ENCODE data around the gene KRT10. TPM values are rescaled to one million over a fixed set of nuclear protein-coding genes. Genes with fewer than 3 reads are reported as not detected.

Gene KRT10
- total and polyA plus RNA-seq, 2 donors (not counting 1 experiment from before 2014, with no cell fraction given), result 14.7 to 32.9 TPM

DNA sequence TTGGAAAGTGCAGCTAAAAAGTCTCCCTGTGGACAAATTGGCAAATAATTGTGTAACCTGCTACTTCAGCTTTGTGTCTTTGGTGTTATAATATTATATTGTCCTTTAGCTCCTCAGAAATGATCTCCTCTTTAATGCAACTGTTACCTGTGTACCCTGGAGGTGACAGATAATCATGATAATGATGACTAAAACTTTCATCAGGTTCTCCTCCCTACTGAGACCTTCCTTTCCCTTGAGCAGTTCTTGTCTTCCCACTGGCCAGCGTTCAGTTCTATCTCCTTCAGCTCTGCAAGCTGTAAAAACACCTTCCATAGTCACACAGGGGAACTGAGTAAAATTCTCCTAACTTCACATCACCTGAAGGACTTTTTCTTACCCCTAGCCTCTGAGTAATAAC lies 29.9 kb upstream of the KRT10 start:
- Histone ChIP-seq H3K36me3 (replicated peaks in 1 of 2; ENCODE audit: control extremely low read depth in 1 of 2, control insufficient read depth in 1 of 2, extremely low read depth in 1 of 2, insufficient read depth in 2 of 2, low read length in 1 of 2) (no peaks in the 10 kb centered on the region), H4K20me1 (ENCODE audit: control insufficient read depth, insufficient read depth, low read length, poor library complexity, severe bottlenecking) (no peaks in the 10 kb centered on the region), H3K9ac (ENCODE audit: low read length) (no peak overlapping the region), H3K27me3 (replicated peaks in 1 of 4; ENCODE audit: control extremely low read depth in 1 of 4, control insufficient read depth in 3 of 4, insufficient read depth in 4 of 4, low read length in 3 of 4) (peaks cover 0 to 16% (median 9%) of the 10 kb centered on the region in 4 experiments), H2AFZ (ENCODE audit: insufficient read depth, low read depth, low read length, poor library complexity, severe bottlenecking) (no peak overlapping the region), H3K4me1 (ENCODE audit: control insufficient read depth in 2 of 2, insufficient read depth in 2 of 2, low read length in 2 of 2) (no peaks in the 10 kb centered on the region), H3K4me2 (replicated peaks; ENCODE audit: low read depth, low read length, poor library complexity, severe bottlenecking) (no peak overlapping the region), H3K79me2 (ENCODE audit: control insufficient read depth, insufficient read depth, low read length) (no peaks in the 10 kb centered on the region), H3K27ac (ENCODE audit: low read length in 2 of 2) (no peak overlapping the region), H3K4me3 (ENCODE audit: control extremely low read depth in 1 of 5, extremely low read depth in 1 of 5, insufficient read depth in 1 of 5, low read depth in 2 of 5, low read length in 4 of 5) (no peak overlapping the region), H3K9me3 (ENCODE audit: control extremely low read depth in 1 of 3, control insufficient read depth in 2 of 3, insufficient read depth in 1 of 3, low read length in 2 of 3) (no peaks in the 10 kb centered on the region)
- Mint-ChIP-seq H3K27me3 (peaks cover 46% of the 10 kb centered on the region), H3K9me3 (ENCODE audit: insufficient read depth) (no peaks in the 10 kb centered on the region), H3K4me1 (no peaks in the 10 kb centered on the region), H3K27ac (no peak overlapping the region), H3K4me3 (no peak overlapping the region)
- ATAC-seq (ENCODE audit: low read depth) (no peak), DNase-seq (no peak)
- ChIA-PET POLR2A (no interaction called here), CTCF (interaction anchor here (1.4 kb wide), 1 partner anchor 796 kb away, joined by 3 read pairs; no protein-coding TSS in a partner anchor)
- WGBS (ENCODE audit: insufficient coverage), result 89% methylated on average over 1 of the region's 1 CpG
- intact Hi-C loops (cut with micrococcal nuclease), result no loop called here
- TF ChIP-seq EZH2 (IDR thresholded peaks at IDR 0.05; ENCODE audit: borderline replicate concordance, insufficient read depth, low read depth, low read length, poor library complexity, severe bottlenecking) (no peak), CTCF (IDR thresholded peaks at IDR 0.05) (no peak)

GRCh38 chr17:40850293-40850972 lies 28.0 kb upstream of the KRT10 start:
- ATAC-seq (ENCODE audit: low read depth) (no peak), DNase-seq (no peak)
- H2AFZ ChIP-seq (ENCODE audit: insufficient read depth, low read depth, low read length, poor library complexity, severe bottlenecking), result no peak overlapping the region
- Mint-ChIP-seq H3K4me3 (no peak overlapping the region), H3K27me3 (peaks cover 49% of the 10 kb centered on the region), H3K27ac (no peak overlapping the region), H3K4me1 (no peaks in the 10 kb centered on the region), H3K9me3 (ENCODE audit: insufficient read depth) (no peaks in the 10 kb centered on the region)
- H3K79me2 ChIP-seq (ENCODE audit: control insufficient read depth, insufficient read depth, low read length), result no peaks in the 10 kb centered on the region
- no CpG with 5 or more reads among the region's 3 CpGs for WGBS (ENCODE audit: insufficient coverage)
- no peaks in the 10 kb centered on the region for H3K36me3 ChIP-seq (replicated peaks in 1 of 2; ENCODE audit: control extremely low read depth in 1 of 2, control insufficient read depth in 1 of 2, extremely low read depth in 1 of 2, insufficient read depth in 2 of 2, low read length in 1 of 2)
- H4K20me1 ChIP-seq (ENCODE audit: control insufficient read depth, insufficient read depth, low read length, poor library complexity, severe bottlenecking), result no peaks in the 10 kb centered on the region
- TF ChIP-seq EZH2 (IDR thresholded peaks at IDR 0.05; ENCODE audit: borderline replicate concordance, insufficient read depth, low read depth, low read length, poor library complexity, severe bottlenecking) (no peak), CTCF (IDR thresholded peaks at IDR 0.05) (no peak)
- intact Hi-C loops (cut with micrococcal nuclease), result no loop called here
- H3K9ac ChIP-seq (ENCODE audit: low read length), result no peak overlapping the region
- H3K4me3 ChIP-seq (ENCODE audit: control extremely low read depth in 1 of 5, extremely low read depth in 1 of 5, insufficient read depth in 1 of 5, low read depth in 2 of 5, low read length in 4 of 5), result no peak overlapping the region
- no peaks in the 10 kb centered on the region for H3K9me3 ChIP-seq (ENCODE audit: control extremely low read depth in 1 of 3, control insufficient read depth in 2 of 3, insufficient read depth in 1 of 3, low read length in 2 of 3)
- ChIA-PET CTCF (no interaction called here), POLR2A (no interaction called here)
- no peak overlapping the region for H3K27ac ChIP-seq (ENCODE audit: low read length in 2 of 2)
- peaks cover 0 to 16% (median 12%) of the 10 kb centered on the region in 4 experiments for H3K27me3 ChIP-seq (replicated peaks in 1 of 4; ENCODE audit: control extremely low read depth in 1 of 4, control insufficient read depth in 3 of 4, insufficient read depth in 4 of 4, low read length in 3 of 4)
- H3K4me1 ChIP-seq (ENCODE audit: control insufficient read depth in 2 of 2, insufficient read depth in 2 of 2, low read length in 2 of 2), result no peaks in the 10 kb centered on the region
- H3K4me2 ChIP-seq (replicated peaks; ENCODE audit: low read depth, low read length, poor library complexity, severe bottlenecking), result no peak overlapping the region

All from B cell (primary cell).